Keratinocyte (primary cell): ENCODE measurements around the gene UPK3A.

ENCODE experiments used
- EZH2 ChIP-seq: IDR thresholded peaks from one replicate; pipeline ENCODE4 v1.6.1; 2012; ENCODE audit warnings: inconsistent platforms, mild to moderate bottlenecking, low read length, moderate library complexity
- TF ChIP-seq, protein P1 (sequence below), 3 experiments: IDR thresholded peaks in 1 of 3; conservative IDR thresholded peaks in 1 of 3; optimal IDR thresholded peaks in 1 of 3; 2 replicates in 2 of 3; 3 replicates in 1 of 3; pipeline versions ENCODE3 to v1.5.1; 2011; ENCODE audit warnings: low read length in 3 of 3, mild to moderate bottlenecking in 3 of 3, moderate library complexity in 2 of 3, control low read depth in 1 of 3, inconsistent platforms in 1 of 3; ENCODE audit not compliant: insufficient read depth in 2 of 3; ENCODE audit errors: extremely low read depth in 1 of 3

DNA sequence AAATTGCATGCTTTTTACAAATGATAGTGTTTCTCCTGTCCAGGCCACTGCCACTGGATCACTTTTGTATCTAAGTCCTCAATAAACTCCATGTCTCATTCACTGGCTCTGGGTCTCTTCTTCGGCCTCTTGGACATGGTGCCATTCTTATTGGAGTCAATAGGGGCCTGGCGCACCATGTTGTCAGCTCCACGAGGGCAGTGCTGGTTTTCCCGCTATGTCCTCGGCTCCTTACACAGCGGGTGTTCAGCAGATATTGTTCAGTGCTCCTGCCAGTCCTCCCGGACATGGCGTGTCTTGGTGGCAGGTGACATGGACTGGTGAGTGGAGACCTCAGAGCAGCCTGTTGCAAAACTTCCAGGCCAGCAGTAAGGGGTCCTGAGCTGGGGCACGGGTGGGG, 21.4 kb downstream of the UPK3A start:
- TF ChIP-seq EZH2: no peak
- TF ChIP-seq, protein P1, sequence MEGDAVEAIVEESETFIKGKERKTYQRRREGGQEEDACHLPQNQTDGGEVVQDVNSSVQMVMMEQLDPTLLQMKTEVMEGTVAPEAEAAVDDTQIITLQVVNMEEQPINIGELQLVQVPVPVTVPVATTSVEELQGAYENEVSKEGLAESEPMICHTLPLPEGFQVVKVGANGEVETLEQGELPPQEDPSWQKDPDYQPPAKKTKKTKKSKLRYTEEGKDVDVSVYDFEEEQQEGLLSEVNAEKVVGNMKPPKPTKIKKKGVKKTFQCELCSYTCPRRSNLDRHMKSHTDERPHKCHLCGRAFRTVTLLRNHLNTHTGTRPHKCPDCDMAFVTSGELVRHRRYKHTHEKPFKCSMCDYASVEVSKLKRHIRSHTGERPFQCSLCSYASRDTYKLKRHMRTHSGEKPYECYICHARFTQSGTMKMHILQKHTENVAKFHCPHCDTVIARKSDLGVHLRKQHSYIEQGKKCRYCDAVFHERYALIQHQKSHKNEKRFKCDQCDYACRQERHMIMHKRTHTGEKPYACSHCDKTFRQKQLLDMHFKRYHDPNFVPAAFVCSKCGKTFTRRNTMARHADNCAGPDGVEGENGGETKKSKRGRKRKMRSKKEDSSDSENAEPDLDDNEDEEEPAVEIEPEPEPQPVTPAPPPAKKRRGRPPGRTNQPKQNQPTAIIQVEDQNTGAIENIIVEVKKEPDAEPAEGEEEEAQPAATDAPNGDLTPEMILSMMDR (optimal IDR thresholded peaks at IDR 0.05 in 1 of 3, IDR thresholded peaks at IDR 0.05 in 1 of 3, conservative IDR thresholded peaks at IDR 0.05 in 1 of 3; ENCODE audit: extremely low read depth in 1 of 3, insufficient read depth in 2 of 3, low read length in 3 of 3): no peak
